ENCODE measurements around the gene AADACL2.
"Not testable (repeated sequence)": the region's sequence is repeated elsewhere in the genome, so short reads cannot be mapped to it uniquely, and the experiment has no call there.

AADACL2 gene

DNA sequence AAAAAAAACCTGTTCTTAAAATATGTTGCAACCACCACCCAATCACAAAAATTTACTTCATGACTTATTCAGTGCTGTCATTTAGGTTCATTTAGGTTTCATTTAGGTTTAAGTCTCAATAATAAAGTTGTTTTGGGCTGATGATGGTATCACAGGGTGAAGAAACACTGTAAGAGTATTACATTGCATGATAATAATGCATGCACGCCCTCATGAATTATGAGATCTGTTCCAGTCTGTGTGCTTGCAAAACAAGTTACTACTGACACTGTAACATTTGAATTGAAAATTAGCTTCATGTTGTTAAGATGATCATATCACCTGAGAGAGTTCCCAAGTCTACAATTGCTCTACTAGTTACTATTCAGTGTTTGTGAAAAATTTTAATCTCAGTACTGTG, at the start of gene AADACL2:
TSS of gene AADACL2 (plus strand) at position 315 of the 400 bp plus-strand sequence. CDS start 109 bp downstream, outside the sequence.
- no peak for DNase-seq

- DNase-seq = no peak
These were observed 49.6 kb upstream of the AADACL2 start for GRCh38 chr3:151684094-151684493.

DNA sequence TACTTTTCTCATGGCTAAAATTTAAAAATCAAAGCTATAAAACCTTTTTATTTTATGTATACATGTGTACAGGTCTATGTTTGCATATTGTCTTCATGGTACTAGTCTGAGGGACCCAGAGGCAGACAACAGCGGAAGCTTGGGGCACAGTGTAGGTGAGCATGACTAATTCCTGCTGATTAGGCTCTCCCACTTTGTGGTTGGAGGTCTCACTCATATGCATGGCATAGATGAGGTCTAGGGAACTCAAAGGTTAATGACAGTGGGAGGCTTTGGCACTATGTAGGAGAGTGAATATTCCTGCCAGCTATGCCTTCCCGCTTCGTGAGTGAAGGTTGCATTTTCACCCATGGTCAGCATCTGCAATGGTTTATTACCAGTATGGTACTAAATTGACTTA, 47.5 kb upstream of the AADACL2 start:
- DNase-seq = no peak

- DNase-seq = no peak
These were observed 46.7 kb upstream of the AADACL2 start for GRCh38 chr3:151687076-151687475.

- no peak for DNase-seq
These were observed 45.2 kb upstream of the AADACL2 start for GRCh38 chr3:151688571-151688970.

- no peak for DNase-seq
These were observed 43.1 kb upstream of the AADACL2 start for GRCh38 chr3:151690645-151691044.

GRCh38 chr3:151697496-151697895, 36.2 kb upstream of the AADACL2 start:
- no peak for DNase-seq

GRCh38 chr3:151707216-151707615, 26.5 kb upstream of the AADACL2 start:
- no peak for DNase-seq

GRCh38 chr3:151708868-151709267, 24.9 kb upstream of the AADACL2 start:
- DNase-seq = no peak

GRCh38 chr3:151709847-151710246, 23.9 kb upstream of the AADACL2 start:
- no peak for DNase-seq

GRCh38 chr3:151721294-151721693, 12.4 kb upstream of the AADACL2 start:
- no peak for DNase-seq

GRCh38 chr3:151722856-151723255, 10.9 kb upstream of the AADACL2 start:
- no peak for DNase-seq

GRCh38 chr3:151724576-151725562, 8.9 kb upstream of the AADACL2 start:
- no peak for DNase-seq

- DNase-seq = no peak
These were observed 7.7 kb upstream of the AADACL2 start for GRCh38 chr3:151726016-151726415.

DNA sequence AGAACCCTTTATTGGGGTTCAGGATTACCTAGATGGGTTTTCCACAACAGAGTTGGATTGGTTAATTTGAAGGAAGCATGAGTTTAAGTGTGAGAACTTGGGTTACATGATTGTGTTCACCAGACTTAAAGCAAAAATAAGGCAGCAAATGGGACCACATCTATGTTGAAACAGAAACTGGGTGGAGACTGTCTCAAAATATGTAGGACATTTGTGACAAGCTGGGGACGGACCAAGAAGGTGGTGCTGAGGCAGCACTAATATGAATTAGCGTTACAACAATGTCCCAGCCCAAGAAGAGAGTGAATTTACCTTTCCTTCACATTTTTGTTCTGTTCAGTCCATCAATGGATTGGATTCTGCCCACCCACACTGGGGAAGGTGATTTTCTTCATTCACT, 866 bp upstream of the AADACL2 start:
- no peak for DNase-seq

DNA sequence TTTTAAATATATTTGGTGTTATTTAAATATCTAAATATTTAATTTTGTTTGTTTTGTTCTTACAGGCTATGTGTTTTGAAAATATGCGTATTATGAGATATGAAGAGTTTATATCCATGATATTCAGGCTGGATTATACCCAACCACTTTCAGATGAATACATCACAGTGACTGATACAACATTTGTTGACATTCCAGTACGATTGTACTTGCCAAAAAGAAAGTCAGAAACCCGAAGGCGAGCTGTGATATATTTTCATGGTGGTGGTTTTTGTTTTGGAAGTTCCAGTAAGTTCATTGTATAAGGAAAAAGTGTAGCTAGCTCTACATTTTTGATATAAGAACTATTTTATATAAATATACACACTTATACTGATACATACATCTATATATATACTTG, 6.9 kb downstream of the AADACL2 start:
- no peak for DNase-seq

DNA sequence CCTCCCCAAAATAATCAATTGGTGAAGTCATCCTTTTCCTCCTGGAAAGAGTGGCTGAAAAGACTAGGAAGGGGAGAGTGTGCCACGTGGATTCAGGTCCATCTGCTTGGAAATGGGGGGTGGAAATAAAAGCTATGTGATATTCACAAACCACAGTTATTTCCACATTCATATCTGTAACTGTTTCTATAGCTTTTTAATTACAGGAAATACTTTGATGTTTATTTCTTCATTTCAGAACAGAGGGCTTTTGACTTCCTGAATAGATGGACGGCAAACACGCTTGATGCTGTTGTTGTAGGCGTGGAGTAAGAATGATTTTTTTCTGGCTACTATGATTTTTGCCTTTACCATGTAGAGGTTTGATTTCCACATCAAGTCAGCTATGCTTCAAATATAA, 10.1 kb downstream of the AADACL2 start:
- no peak for DNase-seq

- DNase-seq = no peak
These were observed 16.5 kb downstream of the AADACL2 start for GRCh38 chr3:151750181-151750580.

DNA sequence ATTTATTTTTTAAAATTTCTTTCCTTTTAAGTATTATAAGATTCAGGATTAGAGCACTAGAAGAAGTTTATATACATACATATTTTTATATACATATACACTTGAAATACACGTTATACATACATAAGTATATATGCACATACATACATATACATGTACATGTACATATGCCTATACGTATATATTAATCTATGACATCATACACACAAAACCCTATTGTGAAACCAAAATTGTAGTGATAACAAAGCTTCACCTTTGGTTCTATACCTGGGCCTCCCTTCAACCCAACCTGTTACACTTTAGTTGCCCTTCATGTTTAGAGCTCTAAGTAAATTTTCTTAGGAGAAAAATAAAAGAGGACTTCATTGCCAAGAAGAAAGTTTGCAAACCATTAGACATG, 17.0 kb downstream of the AADACL2 start:
- no peak for DNase-seq

DNA sequence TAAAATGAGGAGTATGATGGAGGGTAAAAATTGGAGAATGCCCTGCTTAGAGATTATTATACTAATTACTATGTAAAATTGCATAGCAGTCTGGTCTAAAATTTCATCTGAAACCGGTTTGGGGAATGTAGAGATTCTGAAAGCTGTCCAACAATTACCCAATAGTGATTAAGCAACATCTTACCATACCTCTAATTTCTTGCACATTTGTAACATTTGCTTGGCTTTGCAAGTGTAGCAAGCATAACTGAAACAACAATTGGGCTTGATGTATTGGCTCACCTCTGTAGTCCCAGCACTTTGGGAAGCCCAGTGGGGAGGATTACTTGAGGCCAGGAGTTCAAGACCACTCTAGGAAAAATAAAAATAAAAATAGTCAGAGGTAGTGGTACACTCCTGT, 17.4 kb downstream of the AADACL2 start:
- DNase-seq = no peak

DNA sequence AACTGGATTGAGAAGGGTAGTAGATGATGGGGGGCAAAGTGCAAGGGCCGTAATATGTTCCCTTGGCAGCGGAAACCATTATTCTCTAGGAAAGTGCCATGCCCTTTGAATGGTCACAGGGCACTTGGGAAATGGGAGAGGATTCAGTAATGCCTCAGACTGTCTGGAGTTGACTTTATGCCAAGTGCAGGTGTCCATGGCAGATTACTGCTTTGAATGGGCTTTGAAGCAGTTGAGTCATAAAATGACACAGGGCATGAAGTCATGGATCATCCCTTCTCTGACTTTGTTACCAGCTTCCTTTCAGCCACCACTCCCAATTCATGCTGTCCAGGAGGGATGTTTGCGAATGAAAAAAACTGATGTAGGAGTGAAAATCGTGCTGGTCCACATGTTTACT, 20.1 kb downstream of the AADACL2 start:
- DNase-seq = no peak

- DNase-seq = no peak
These were observed 27.9 kb downstream of the AADACL2 start for GRCh38 chr3:151761581-151761980.

DNA sequence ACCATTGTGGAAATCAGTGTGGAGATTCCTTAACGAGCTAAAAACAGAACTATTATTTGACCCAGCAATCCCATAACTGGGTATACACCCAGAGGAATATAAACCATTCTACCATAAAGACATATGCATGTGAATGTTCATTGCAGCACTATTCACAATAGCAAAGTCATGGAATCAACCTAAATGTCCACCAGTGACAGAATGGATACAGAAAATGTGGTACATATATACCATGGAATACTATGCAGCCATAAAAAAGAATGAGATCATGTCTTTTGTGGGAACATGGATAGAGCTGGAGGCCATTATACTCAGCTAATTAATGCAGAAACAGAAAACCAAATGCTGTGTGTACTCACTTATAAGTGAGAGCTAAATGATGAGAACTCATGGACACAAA, 31.0 kb downstream of the AADACL2 start:
- not testable (repeated sequence) for DNase-seq

DNA sequence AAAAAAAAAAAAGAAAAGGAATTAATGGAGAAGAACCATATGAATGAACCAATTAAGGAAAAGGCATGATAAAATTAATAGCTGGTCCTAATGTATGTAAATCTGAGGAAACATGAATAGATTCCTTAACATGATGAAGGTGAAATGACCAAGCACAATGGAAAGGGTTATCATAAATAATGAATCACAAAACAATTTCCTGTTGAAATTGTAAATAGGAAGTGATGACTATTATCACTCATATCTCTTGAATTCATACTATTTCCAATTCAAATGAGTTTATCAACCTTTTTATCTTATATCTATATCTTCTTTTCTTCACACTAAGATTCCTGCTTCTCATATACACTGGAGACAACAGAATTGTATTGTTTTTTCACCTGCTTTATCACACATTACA, 32.0 kb downstream of the AADACL2 start:
- no peak for DNase-seq

- no peak for DNase-seq
These were observed 32.7 kb downstream of the AADACL2 start for GRCh38 chr3:151766454-151766853.
